ENCODE results near the gene NXT1. TPM values are rescaled to one million over a fixed set of nuclear protein-coding genes. Genes with fewer than 3 reads are reported as not detected.

Gene NXT1
- total RNA-seq, 8 experiments from 2014 or later = 15.8 to 31.4 (median 22.2) TPM

Other genes starting within 250 kb of the NXT1 start
- 10 to 100 TPM; 11.2 to 40.6 (median 22.3) TPM for gene GZF1, start 11.4 kb downstream of the NXT1 start, total RNA-seq
- 10 to 100 TPM; 26.9 to 61.4 (median 42.7) TPM for gene NAPB, start 70.7 kb downstream of the NXT1 start, total RNA-seq
- not detected for gene CSTL1, start 88.9 kb downstream of the NXT1 start, total RNA-seq
- not detected for gene CST11, start 102.1 kb downstream of the NXT1 start, total RNA-seq
- not detected for gene CST8, start 140.3 kb downstream of the NXT1 start, total RNA-seq
- gene CST9L, start 217.7 kb downstream of the NXT1 start, total RNA-seq = not detected